ENCODE measurements around the gene KRTAP9-7.
A peak's percentile ranks its signal among the peaks of the same experiment; 100 is the strongest.

The KRTAP9-7 gene

GRCh38 chr17:41271858-41272257, 3.6 kb upstream of the KRTAP9-7 start:
- DNase-seq (ENCODE audit: low spot score), result no peak

GRCh38 chr17:41278176-41278955, 2.9 kb downstream of the KRTAP9-7 start:
- DNase-seq (ENCODE audit: low spot score), result no peak

GRCh38 chr17:41284043-41284442, 8.5 kb downstream of the KRTAP9-7 start:
- DNase-seq (ENCODE audit: low spot score), result no peak

- no peak for DNase-seq (ENCODE audit: low spot score)
Measured at GRCh38 chr17:41284546-41284945, 9.0 kb downstream of the KRTAP9-7 start.

GRCh38 chr17:41287050-41287449, 11.6 kb downstream of the KRTAP9-7 start:
- no peak for DNase-seq (ENCODE audit: low spot score)

- no peak for DNase-seq (ENCODE audit: low spot score)
Measured at GRCh38 chr17:41294016-41294415, 18.5 kb downstream of the KRTAP9-7 start.

- DNase-seq (ENCODE audit: low spot score), result no peak
Measured at GRCh38 chr17:41296846-41297245, 21.3 kb downstream of the KRTAP9-7 start.

- no peak for DNase-seq (ENCODE audit: low spot score)
Measured at GRCh38 chr17:41298458-41299135, 23.1 kb downstream of the KRTAP9-7 start.

GRCh38 chr17:41301204-41301790, 25.8 kb downstream of the KRTAP9-7 start:
- no peak for DNase-seq (ENCODE audit: low spot score)

- DNase-seq (ENCODE audit: low spot score), result no peak
Measured at GRCh38 chr17:41301916-41302901, 26.7 kb downstream of the KRTAP9-7 start, which contains the start of gene KRTAP29-1. TSS of gene KRTAP29-1 (minus strand) at chr17:41302851. CDS start at chr17:41302851, 0 bp downstream.

- no peak for DNase-seq (ENCODE audit: low spot score)
Measured at GRCh38 chr17:41302981-41303380, 27.5 kb downstream of the KRTAP9-7 start.

- no peak for DNase-seq (ENCODE audit: low spot score)
Measured at GRCh38 chr17:41304091-41304490, 28.6 kb downstream of the KRTAP9-7 start.

- no peak for DNase-seq (ENCODE audit: low spot score)
Measured at GRCh38 chr17:41307647-41308046, 32.1 kb downstream of the KRTAP9-7 start.

- DNase-seq (ENCODE audit: low spot score), result peak; percentile 60
Measured at GRCh38 chr17:41308251-41308917, 32.9 kb downstream of the KRTAP9-7 start.

- DNase-seq (ENCODE audit: low spot score), result no peak
Measured at GRCh38 chr17:41308918-41309359, 33.4 kb downstream of the KRTAP9-7 start, which contains the start of gene KRTAP16-1. TSS of gene KRTAP16-1 (minus strand) at chr17:41309309. CDS start at chr17:41309253, 56 bp downstream.

- no peak for DNase-seq (ENCODE audit: low spot score)
Measured at GRCh38 chr17:41311111-41311510, 35.6 kb downstream of the KRTAP9-7 start.

- DNase-seq (ENCODE audit: low spot score), result no peak
Measured at GRCh38 chr17:41315204-41315794, 39.8 kb downstream of the KRTAP9-7 start, which contains the start of gene KRTAP17-1. TSS of gene KRTAP17-1 (minus strand) at chr17:41315710. CDS start at chr17:41315650, 60 bp downstream.

- DNase-seq (ENCODE audit: low spot score), result no peak
Measured at GRCh38 chr17:41315814-41316445, 40.4 kb downstream of the KRTAP9-7 start.

GRCh38 chr17:41318231-41318630, 42.7 kb downstream of the KRTAP9-7 start:
- DNase-seq (ENCODE audit: low spot score), result no peak

Data from SW480 (cell line).